ENCODE results near the gene ARVCF.

ARVCF gene

DNA sequence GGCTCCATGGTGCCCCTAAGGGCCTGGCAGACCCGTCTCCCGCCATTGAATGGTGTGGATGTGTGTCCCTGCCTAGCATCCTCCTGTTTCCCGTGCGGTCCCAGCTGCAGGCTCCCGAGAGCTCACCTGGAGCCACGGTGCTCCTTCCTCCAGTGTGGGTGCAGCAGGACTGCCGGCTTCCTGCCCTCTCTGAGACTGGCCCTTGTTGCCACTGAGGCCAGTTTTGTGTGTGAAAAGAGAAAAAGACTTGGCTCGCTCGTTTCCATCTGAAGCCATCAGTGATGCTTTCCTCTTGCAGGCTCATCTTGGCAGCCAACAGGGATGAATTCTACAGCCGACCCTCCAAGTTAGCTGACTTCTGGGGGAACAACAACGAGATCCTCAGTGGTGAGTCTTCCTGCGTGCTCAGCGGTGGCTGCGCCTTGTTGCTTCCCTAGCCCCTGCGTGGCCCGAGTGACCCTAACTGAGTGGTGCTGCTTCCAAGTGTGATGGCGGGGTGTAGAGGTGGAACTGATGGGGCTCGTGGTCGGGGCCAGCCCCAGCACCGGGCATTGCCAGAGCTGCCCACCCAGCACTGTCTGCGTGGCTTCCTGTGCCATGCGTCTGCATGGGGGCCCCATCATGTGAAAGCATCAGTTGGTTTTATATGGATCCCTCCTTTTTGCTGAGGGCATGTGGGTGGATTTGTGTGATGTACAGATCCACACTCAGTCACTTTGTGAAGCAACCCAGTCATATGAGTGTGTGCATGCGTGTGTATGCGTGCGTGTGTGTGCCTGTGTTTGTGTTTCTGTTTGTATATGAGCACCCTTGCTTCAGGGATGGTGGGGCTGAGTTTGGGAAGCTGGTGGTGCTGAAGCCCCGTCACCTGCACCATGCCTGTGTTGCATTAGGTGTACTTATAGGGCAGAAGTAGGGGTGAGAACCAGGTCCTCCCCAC, 26.7 kb upstream of the ARVCF start:
- Histone ChIP-seq H3K4me3 (no peak overlapping the region), H3K27ac (no peak overlapping the region)
- DNase-seq (ENCODE audit: low spot score): no peak
- TF ChIP-seq, protein P1, sequence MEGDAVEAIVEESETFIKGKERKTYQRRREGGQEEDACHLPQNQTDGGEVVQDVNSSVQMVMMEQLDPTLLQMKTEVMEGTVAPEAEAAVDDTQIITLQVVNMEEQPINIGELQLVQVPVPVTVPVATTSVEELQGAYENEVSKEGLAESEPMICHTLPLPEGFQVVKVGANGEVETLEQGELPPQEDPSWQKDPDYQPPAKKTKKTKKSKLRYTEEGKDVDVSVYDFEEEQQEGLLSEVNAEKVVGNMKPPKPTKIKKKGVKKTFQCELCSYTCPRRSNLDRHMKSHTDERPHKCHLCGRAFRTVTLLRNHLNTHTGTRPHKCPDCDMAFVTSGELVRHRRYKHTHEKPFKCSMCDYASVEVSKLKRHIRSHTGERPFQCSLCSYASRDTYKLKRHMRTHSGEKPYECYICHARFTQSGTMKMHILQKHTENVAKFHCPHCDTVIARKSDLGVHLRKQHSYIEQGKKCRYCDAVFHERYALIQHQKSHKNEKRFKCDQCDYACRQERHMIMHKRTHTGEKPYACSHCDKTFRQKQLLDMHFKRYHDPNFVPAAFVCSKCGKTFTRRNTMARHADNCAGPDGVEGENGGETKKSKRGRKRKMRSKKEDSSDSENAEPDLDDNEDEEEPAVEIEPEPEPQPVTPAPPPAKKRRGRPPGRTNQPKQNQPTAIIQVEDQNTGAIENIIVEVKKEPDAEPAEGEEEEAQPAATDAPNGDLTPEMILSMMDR (IDR thresholded peaks at IDR 0.05): no peak

DNA sequence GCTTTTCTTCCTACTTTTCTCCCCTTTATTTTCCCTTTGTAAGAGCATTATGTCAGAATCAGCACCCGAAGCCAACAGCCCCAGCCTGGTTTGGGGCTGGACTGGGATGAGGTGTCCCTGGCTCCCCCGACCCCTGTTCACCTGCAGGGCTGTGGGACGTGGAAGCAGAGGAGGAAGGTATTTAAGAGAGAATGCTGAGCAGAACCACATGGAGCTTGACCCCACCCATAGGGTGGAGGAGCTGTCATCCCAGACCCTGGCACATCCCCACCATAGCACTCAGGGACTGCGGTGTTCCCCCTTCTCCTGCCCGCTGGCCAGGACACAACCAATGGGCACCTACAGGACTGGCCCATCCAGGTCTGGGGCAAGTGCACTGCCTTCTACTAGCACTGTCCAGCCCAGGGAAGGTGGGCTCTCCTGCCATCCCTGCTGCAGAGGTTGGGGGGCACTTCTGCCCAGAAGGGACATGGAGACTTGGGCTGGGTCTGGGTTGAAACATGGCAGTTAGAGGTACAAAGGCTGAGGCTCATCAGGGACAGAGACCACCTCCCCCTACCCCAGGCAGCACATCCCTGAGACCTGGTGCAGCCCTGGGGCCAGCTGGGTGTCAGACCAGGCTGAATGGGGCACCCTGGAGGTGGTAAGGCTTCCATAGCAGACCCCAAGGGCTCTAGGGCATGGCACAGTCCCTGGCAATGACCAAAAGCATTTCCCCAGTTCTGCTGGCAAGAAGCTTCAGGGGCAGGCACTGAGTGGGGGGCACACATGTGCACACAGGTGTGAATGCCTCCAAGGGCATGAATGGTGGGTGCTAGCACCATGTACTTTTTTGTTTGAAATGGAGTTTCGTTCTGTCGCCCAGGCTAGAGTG, 23.9 kb upstream of the ARVCF start:
- TF ChIP-seq, protein P1 (IDR thresholded peaks at IDR 0.05): no peak
- H3K27ac ChIP-seq: no peak overlapping the region
- H3K4me3 ChIP-seq: no peak overlapping the region
- no peak for DNase-seq (ENCODE audit: low spot score)

DNA sequence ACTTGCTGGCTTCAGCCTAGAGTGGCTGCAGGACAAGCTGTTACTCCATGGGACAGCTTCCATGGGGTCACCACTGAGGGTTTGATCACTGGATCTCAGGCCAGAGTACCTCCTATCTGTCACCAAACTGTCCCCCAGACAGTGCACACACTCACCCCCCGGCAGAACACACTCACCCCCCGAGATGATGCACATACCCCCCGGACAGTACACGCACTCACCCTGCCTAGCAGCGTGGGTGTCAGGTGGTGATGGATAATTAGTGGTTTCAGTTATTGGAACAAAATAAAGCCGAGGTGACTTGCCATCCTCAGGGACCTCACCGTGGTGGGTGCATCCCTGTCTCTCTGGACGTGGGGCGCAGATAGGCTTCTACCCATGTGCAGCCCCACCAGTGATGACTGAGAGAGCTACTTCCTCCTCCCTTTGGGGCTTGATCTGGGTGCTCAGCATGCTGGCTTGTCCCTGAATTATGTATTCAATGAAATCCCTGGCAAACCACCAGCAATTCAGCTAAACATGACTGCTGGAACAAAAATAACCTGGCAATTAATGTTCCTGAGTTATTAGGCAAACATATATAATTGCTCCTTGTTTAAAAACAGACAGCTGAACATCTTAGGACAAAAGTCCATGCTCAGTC, 23.2 kb upstream of the ARVCF start:
- DNase-seq (ENCODE audit: low spot score): no peak
- TF ChIP-seq, protein P1 (IDR thresholded peaks at IDR 0.05): no peak
- Histone ChIP-seq H3K27ac (no peak overlapping the region), H3K4me3 (no peak overlapping the region)

DNA sequence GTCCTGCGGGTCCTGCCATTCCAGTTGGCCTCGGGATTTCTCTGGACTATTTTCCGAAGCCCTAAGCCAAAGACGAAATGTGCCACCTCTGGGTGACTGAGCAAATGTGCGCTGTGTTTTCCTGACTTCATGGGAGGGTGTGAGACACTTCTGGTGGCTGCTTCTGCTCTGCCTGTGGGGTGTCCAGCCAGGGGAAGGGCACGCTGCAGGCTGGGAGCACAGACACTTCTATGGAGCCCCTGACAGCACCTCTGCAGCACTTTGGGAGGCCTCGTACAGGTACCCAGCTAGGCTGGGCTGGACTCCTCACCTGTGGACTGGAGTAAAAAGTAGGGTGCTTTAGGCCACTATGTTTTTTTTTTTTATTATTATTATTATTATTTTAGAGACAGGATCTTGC, 22.0 kb upstream of the ARVCF start:
- H3K27ac ChIP-seq: no peak overlapping the region
- H3K4me3 ChIP-seq: no peak overlapping the region
- TF ChIP-seq, protein P1 (IDR thresholded peaks at IDR 0.05): no peak
- no peak for DNase-seq (ENCODE audit: low spot score)

DNA sequence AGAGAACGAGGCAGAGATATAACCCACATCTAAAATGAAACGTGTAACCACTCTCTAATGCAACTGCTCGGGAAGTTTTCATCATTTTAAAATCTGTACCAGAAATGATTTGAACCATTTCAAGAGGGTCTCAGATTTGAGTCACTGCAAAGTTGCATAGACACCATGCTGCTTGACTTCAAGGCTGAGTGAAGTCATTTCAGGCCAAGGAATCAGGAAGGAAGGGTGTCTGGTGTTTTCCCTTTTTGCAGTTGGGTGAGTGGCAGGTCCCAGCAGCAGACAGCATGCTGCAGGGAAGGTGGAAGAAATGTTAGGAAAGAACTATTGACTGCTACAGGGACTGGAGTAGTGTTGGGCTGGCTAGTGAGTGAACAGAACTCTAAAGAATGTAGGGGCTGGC, 20.8 kb upstream of the ARVCF start:
- H3K27ac ChIP-seq: no peak overlapping the region

More for the DNA sequence above, 20.8 kb upstream of the ARVCF start:
- TF ChIP-seq, protein P1 (IDR thresholded peaks at IDR 0.05): no peak
- H3K4me3 ChIP-seq: no peak overlapping the region
- DNase-seq (ENCODE audit: low spot score): no peak

Measured in coronary artery (tissue), 2 donors.